HG03139 (cell line): Measurements from ENCODE around the gene NOX3.

Experiments used
- ATAC-seq: cut with Tn5 transposase; IDR thresholded peaks from one replicate; pipeline ENCODE4 v1.9.1; 2021; ENCODE audit not compliant: unreplicated experiment

NOX3 gene

DNA sequence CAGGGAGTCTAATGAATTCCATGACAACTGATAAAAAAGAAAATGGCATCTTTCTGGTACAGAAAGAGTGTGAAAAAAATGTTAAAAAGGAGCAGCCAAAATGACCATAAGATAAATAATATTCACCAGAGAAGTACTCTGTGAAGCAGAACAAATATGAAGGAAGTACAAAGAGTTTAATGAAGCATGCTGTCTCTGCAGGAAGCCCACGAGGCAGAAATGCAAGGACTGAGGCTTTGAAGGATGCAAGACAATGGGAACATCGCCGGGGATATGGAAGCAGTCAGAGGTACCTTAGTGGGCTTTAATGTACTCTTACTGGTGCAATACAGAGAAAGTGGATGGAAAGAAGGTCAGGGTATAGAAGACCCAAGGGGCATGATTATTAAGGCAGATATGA is 50.7 kb downstream of the NOX3 start:
- ATAC-seq, result no peak

DNA sequence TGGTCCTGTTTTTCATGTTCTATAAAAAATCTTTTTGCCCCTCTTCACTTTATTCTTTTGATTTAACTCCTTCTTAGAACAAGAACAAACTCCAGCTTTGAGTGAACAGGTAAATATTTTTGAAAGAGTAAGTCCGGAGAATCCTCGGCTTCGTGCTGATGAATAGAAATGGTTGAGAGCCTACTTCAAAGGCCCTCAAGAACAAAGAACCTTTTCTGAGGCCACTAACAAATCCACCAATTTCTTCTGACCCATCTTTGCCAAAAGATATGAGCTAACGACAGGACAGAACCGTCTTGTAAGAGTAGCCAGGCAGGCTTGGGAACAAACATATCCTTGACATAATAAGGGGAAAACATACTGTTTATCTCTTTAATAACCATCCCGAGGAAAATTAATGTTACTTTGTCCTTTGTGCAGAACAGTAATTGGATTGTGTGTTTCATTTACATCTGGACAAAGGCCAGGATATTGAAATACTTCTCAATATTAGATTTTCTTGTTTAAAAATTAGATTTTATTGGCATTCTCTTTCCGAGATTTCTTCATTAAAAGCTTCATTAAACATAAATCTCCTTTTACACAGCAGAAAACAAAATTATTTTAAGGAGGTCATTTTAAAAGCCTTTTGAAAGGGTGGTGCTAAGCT is 52.9 kb downstream of the NOX3 start:
- ATAC-seq, result no peak

DNA sequence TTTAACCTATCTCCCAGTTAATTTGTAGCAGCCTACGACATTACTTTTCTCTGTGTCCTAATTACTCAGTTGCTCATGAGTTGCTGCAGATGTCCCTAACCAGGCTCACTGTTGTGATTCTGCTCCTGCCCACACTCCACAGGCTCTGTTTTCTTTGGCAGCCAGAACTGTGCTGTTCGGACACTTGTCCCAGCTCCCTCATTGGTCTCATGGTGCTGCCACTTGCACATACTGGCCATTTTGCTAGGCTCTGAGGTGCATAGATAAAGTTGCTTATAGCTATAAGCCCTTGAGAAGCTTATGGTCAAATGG is 55.0 kb downstream of the NOX3 start:
- no peak for ATAC-seq

DNA sequence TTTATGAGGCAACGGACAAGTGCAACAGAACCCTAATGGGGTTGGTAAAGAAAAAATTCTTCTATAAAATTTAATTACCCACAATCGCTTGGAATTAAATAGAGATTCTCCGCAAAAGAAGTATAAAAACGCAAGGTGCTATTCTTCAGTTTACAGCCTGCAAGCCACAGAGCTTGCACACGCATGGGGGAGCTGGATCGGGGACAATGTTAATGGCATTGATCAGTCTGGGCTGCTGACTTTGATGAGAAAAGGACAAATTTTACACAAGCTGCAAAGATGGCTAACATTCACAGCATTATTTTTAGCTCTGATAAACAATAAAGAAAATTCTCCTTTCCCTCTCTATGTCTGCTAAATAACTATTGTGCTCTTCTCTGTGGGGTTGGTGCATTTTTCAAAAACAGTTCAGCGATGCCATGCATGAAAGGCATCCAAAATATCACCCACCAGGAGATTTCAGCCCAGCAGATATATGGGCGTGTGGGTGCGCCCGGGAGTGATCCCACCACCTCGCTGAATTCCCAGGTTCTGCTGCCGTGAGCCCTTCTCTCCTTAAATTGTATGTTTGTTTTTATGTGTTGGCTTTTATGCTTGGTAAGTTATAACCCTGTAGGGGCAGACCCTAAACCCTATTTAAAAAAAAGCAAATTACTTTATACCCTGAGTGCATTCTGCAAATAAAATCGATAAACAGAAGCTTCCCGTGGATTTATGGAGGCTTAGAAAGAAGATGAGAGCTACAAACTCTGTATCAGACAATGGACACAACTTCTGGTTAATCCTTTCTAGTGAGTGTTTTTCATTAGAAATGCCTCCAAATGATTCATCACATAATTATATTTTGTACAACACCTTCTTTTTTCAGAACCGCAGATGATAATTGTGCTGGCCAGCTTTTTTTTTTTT is 55.6 kb downstream of the NOX3 start:
- no peak for ATAC-seq

DNA sequence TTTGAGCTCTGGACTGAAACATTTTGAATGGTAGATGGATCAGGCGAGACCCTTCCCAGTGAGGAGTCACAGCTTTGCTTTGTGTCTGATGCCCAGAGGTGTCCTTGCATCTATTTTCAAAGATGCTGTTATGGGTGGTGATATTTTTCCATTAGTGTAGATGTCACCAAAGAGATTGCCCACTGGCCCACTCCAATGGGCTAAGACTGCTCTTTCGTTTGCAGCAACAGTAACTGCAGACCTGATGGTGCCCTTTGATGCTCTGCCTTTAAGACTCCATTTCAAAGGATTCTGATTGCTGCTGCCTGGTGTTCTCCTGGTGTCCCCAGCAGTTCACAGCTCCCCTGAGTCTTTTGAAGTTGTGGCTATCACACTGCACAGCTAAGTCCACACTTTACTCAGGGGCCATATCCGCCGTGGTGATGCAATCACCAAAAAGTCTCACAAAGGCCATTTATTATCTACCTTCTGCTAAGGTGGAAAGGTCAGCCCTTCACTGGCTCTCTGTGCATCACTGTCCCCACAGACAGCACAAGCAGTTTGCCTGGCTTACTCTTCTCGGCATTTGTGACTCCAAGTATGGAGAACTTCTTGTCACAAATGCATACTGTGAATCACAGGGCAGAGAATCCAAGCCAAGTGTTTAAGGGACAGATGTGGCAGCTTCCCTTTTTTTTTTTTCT is 56.4 kb downstream of the NOX3 start:
- no peak for ATAC-seq

DNA sequence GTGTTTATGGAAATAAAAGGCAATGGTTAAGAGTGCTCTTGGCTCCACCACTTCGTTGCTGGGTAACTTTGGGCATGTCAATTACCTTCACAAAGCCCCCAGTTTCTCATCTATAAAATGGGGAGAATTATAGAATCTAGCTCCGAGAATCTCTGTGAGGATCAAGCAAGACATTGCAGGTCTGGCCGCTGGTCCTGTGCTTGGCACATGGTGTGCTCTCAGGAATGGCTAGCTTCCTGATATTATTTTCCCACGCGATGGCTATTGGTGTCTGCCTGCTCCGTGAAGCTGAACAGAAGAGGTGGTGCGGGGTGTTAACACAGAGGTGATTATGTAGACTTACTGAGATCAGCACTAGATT is 57.0 kb downstream of the NOX3 start:
- no peak for ATAC-seq

DNA sequence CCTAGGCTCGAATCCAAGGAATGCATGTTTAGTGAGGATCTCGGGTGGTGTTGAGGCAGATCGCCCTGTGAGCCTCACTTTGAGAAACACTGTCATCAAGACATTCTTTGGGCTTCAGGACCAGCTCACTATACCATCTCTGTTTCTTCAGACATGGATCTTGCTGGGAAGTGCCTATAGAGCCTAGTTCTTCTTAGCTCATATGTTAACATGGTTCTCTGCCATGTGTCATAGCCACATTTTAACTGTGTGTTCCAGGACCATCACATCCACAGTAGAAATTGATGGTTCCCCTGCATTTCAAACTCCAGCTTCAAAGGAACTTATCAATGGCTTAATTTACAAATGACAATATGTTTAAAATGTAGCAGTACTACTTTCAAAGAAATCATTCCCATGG is 57.4 kb downstream of the NOX3 start:
- no peak for ATAC-seq

DNA sequence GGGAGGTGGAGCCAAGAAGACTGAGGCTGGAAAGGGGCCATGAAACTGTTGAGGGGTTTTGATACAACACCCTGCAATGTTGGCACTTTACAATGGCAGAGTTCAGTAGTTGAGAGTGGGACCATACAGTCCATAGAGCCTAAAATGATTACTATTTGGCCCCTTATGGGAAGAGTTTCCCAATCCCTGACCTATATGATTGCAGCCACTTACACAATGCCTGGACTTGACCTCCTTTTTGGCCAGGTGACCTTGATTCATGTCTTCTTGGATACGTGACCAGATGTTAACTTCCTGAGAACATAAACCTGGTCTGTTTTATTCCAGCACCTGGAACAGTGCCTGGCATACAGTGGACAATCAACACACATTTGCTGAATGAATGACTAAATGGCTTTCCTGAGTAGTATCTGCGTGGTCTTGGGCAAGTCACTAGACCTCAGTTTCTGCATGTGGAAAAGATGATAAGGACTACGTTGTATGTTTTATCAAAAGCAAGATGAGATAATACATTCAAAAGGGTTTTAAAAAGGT is 58.4 kb downstream of the NOX3 start:
- no peak for ATAC-seq

DNA sequence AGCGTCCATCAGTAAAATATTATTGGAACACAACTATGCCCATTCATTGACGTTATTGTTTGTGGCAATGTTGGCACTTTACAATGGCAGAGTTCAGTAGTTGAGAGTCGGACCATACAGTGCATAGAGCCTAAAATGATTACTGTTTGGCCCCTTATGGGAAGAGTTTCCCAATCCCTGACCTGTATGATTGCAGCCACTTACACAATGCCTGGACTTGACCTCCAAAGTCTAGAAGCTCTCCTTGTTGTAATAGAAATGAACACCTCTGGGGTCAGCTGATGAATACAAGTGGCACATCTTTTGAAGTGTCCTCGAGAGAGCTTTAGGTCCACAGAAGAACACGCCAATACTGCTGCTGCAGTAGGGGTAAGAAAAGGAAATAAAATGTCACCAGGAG is 59.0 kb downstream of the NOX3 start:
- ATAC-seq, result no peak

DNA sequence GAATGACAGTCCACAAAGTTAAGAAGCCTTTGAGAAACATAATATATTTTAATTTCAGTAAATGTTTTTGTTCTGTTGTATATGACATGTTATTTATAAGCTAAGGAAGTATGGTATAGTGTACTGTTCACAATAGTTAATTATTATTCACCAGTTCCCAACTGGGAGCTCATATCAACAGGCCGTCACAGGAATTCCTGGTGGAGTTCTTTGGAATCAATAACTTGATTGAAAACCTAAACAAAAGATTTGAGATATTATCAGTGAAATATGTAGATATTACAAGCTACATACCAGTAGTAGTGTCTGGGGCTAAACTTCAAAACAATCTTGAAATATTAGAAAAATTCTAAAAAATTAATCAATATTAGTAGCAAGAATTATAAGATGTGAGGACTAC is 60.3 kb downstream of the NOX3 start:
- no peak for ATAC-seq

DNA sequence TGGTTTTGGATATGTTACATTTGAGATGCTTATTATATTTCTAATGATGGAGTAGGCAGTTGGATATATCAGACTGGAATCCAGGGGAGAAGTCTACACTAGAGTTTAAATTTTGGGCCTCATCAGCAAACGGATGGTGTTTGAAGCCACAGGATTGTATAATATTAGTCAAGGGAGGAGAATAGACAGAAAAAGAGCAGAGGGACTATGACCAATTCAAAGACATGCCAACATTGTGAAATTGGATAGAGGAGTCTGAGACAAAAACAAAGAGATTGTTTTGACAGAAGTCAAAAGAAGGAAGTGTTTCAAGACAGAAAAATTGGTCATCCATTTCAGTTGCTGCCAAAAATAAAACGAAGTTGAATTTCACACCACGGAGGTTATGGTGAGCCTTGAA is 66.5 kb downstream of the NOX3 start:
- ATAC-seq, result no peak

DNA sequence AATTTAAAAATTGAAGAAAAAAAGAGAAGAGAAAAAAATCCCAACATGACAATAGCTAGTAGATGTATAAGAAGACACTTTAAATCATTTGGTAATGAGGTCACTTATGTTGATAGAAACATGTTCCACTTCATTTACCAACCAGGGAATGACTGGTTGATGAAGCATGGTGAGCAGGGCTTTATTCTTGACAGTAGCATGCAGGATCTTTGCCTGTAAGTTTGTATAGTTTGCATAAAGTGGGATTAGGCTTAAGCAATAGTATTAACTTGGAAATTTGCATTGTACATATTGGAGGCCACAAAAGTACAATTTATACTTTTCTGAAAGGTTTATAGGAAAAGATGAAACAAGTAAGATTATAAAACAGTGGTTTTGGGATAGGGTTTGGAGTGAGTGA is 67.0 kb downstream of the NOX3 start:
- ATAC-seq, result no peak

DNA sequence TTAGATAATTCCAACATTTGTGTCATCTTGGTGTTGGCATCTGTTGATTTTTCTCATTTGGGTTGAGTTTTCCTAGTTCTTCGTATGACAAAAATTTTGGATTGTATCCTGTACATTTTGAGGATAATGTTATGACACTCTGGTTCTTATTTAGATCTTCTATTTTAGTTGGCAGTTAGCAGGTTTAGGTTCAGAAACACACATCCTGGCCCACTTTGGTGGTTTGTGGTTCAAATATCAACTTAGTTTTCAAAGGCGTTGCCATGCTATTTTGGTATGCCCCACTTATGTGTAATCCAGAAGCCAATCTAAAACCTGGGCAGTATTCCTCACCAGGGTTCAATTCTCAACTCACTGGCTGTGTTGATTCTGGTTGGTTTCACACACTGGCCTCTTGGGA is 68.2 kb downstream of the NOX3 start:
- ATAC-seq, result no peak

DNA sequence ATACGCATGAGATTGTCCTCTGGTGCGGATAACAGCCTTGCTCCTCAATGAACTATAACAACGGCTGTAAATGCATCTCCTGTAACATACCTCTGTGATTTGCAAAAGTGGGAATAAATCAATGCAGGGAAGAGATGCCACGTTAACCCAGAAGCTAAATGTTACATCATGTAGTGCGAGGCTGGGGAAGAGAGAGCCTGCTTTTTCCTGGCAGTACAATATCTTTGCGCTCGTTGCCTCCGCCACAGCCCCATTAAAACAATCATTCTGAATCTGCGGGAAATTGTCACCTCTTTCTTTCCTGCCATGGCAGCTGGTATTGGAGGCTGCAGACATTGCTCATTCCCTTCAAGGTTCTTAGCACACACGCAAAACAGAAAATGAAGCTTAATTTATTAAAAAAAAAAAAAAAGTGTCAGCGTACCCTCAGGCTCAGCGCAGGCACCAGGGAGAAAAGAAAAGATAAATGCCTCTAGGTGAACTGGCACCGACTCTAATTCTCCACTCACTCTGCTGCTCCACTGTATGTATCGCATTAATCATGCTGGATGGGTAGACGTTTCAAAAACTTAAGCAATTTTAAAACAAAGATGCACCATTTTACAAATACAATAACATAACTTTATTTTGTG is 71.2 kb downstream of the NOX3 start:
- no peak for ATAC-seq

DNA sequence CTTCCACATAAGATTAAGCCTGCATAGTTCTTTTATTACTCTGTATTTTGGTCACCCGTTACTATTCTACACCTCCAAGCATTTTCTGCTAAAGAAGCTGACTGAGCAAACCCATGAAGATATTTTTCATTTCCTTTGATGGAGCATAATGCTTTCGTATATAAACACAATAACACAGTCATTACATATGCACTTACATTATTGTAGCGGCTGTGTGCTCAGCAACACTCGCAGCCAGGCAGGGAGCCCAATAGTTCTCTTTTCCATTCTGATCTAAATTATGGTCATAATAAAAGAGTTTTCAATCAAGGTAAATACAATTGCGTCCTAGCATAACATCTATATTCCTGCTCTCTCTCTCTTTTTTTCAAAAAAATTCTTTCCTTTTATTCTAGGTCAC is 71.7 kb downstream of the NOX3 start:
- ATAC-seq, result no peak

DNA sequence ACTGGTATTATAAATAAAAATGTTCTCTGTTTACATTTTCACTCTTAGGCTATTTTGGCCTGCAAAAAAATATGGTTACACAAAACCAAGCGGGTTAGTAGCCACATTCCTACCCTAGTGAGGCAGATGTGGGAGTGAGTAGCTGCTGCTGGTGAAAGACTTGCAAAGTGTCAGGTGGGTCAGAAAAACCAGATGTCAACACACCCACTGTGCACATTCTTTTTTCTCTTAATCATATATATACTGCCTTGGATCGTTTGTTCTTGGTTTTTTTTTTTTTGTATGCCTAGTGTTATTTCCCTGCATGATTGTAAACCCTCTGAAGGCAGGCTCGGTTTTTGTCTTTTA is 73.3 kb downstream of the NOX3 start:
- no peak for ATAC-seq

DNA sequence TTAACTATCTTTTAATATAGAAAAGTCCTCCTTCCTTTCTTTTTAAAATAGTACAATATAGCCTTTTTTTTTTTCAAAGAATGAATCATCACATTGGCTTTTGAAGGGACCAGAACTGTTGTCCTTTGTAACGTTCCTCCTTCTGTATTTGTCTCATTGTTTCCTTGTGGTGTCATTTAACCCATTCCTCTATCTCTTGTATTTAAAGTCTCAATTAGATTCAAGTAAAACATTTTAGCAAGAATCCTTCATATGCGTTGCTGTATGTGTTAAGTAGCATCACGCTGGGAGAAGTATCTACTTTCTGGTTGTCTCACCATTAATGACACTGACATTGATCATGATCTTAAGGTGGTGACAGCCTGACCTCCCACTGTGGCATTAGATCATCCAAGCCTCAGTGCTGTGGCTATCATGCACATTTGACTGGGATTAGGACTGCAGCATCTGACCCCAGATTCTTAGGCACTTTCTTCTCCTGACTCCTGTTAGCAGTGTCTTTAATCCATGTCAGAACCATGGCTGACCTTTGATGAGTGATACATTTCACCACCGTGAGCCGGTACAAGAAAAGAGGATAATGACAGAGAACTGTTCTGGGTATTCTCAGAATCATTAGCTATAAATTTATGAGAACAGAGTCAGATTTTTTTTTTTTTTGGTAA is 73.8 kb downstream of the NOX3 start:
- ATAC-seq, result no peak

DNA sequence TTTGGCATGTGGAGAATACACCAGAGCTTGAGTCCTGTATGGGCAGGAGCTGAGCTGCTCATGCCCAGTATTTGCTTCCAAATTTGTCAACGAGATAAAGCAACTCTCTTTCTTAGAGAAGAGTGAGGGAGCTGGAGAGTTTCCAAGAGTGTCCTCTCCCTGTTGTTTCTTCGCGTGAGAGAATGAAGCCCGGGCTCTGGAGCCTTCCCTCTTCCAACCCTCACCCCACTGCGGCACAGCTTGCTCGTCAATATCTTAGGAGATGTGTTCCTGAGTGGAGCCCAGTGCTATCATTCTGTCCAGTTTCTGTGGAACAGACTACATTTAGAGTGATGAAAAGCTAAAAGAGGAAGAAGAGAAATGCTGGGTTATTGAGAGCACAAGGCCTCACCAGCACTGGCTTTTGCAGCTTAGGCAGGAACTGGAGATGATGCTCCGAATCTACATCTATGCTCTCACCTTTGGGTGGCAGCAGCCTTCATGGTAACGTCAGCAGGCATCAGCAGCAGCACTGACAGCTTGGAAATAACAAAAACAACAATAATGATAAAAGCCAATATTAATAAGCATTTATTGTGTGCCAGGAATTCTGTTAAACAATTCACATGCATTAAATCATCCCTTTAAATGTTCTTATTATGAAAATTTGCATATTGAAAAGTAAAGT is 74.8 kb downstream of the NOX3 start:
- ATAC-seq, result no peak

DNA sequence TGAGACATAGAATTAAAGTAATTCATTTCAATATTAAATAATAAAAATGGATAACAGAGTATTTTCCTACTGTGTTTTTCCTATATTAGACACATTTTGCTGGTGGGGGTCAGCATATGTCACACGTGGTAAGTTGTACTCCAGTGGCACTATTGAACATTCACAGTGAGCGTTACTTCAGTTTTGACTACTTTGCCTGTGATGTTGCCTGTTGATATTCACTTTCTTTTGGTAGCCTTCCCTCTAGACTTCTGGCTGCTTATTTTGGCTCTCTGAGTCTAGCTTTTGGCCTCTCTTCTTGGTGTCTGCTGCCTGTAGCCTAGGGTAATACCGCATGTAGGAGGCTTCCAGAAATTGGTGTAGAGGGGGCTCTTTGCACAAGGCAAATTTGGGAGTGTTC is 76.9 kb downstream of the NOX3 start:
- no peak for ATAC-seq

DNA sequence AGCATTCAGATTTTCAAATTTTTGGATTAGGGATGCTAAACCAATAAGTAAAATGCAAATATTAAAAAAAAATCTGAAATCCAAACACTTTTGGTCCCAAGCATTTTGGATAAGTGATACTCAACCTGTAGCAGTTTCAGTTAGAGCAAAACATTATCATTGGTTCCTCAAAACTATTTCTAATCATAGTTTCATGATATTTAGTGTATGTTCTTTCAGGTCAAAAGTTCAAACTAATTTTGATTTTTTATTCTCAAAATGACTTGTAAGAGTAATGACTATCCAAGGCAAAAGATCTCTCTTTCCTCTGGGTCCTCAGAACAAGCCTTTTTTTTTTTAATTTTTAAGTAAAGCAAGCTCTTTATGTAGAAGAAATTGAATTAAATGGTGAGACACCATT is 77.4 kb downstream of the NOX3 start:
- no peak for ATAC-seq

DNA sequence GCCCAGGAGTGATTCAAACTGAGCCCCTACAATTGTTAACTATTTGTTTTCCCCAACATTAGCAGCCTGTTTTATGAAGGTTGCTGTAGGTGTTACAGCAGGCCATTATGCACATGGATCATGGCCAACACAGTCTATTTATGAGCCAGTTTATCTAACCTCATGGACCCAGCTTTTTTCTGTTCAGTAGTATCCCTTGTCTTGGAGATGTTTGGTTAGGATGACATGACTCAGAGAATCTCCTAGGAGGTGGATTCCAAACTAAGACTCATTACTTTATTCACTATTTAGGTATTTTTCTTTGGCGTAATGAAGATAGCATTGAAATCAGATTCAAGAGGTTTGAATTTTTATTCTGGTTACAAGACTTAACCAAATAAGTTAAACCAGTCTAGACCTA is 78.6 kb downstream of the NOX3 start:
- ATAC-seq, result no peak
